ENCODE results near the gene CD247. TPM values are rescaled to one million over a fixed set of nuclear protein-coding genes. Genes with fewer than 3 reads are reported as not detected.

Gene CD247
- 1 to 10 TPM; 2.0 to 4.7 (median 2.6) TPM for total RNA-seq

- ATAC-seq (ENCODE audit: low FRiP score), result no peak
- TF ChIP-seq CTCF (IDR thresholded peaks at IDR 0.05), result no peak
- DNase-seq (ENCODE audit: low spot score), result no peak
These were observed at the start of gene CD247 for GRCh38 chr1:167518331-167518700. CD247 (minus strand) TSS chr1:167518529; CDS start chr1:167518465, 64 bp downstream.

DNA sequence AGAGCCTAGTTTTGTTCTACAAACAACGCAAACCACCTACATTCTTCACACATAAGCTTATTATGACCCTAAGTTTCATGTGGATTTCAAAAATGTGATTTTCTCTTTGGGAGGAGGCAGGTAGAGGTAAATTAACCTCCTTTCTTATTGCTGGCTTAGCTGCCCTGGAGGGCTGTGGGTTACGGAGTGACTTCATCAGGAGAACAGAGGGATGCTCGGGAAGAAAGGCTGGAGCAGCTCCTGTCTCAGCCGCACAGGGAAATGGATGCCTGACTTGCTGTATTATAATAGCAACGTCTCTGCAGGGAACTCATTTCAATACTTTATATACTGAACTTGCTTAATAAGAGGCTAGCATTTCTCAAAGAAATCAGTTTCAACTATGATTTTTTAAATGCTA lies 49.3 kb upstream of the CD247 start:
- ATAC-seq (ENCODE audit: low FRiP score) (no peak), DNase-seq (ENCODE audit: low spot score) (no peak)
- TF ChIP-seq CTCF (IDR thresholded peaks at IDR 0.05), result no peak

- DNase-seq (ENCODE audit: low spot score) (no peak), ATAC-seq (ENCODE audit: low FRiP score) (no peak)
- no peak for TF ChIP-seq CTCF (IDR thresholded peaks at IDR 0.05)
These were observed 48.4 kb upstream of the CD247 start for GRCh38 chr1:167566766-167567165.

DNA sequence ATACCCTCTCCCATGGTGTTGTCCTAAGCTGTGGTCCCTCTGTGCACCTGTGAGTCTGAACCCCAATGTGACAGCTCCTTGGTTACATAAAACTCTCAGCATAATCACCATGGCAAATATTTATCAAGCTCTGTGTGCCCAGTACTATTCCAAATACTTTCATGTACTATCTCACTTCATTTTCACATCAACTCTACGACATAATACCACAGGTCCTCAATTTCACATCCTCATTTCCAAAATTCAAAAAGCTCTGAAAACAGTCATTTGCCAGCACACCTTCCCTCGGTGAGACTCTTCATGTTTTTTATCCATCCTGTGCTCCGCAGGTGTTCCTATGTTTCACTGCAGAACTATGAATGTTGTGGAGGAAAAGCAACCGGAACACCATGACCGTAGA lies 47.6 kb upstream of the CD247 start:
- TF ChIP-seq CTCF (IDR thresholded peaks at IDR 0.05), result no peak
- no peak for DNase-seq (ENCODE audit: low spot score)
- ATAC-seq (ENCODE audit: low FRiP score), result no peak

- no peak for TF ChIP-seq CTCF (IDR thresholded peaks at IDR 0.05)
- ATAC-seq (ENCODE audit: low FRiP score) (no peak), DNase-seq (ENCODE audit: low spot score) (no peak)
These were observed 46.4 kb upstream of the CD247 start for GRCh38 chr1:167564612-167565270.

- TF ChIP-seq CTCF (IDR thresholded peaks at IDR 0.05), result no peak
- ATAC-seq (ENCODE audit: low FRiP score) (no peak), DNase-seq (ENCODE audit: low spot score) (no peak)
These were observed 45.4 kb upstream of the CD247 start for GRCh38 chr1:167563579-167564246.

GRCh38 chr1:167562702-167563101 lies 44.4 kb upstream of the CD247 start:
- no peak for DNase-seq (ENCODE audit: low spot score)
- TF ChIP-seq CTCF (IDR thresholded peaks at IDR 0.05), result no peak
- no peak for ATAC-seq (ENCODE audit: low FRiP score)
